ENCODE results near the gene DHRSX. TPM values are rescaled to one million over a fixed set of nuclear protein-coding genes. Genes with fewer than 3 reads are reported as not detected.

DHRSX gene
- total RNA-seq, 1 donor from 2014 or later = 31.8 TPM

DNA sequence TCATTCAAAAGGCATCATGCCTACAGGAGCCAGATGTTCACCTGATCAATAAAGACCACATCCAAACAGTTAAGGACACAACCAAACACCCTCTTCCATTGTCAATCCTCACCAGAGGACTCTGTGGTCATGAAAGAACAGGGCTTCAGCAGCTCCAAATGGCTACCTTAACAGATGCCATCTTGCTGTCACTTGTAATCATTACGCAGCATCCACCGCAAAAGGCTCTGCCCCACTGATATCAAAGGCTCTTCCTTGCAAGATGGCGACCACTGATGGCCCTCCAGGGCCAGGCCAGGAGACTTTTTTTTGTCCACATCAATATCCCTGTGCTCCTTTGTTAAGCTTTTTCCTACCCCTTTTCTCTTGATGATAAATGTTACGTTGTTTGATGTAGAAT, 157.4 kb downstream of the DHRSX start:
- H3K36me3 Mint-ChIP-seq = peaks cover 56% of the 10 kb centered on the region
- H3K9me3 Mint-ChIP-seq = peaks cover 34% of the 10 kb centered on the region
- Histone ChIP-seq H3K79me2 (ENCODE audit: low read depth) (peaks cover 5% of the 10 kb centered on the region), H3K27ac (no peak overlapping the region), H2AFZ (replicated peaks) (no peak overlapping the region), H3K9me3 (ENCODE audit: low read depth) (no peaks in the 10 kb centered on the region), H3K36me3 (no peaks in the 10 kb centered on the region), H4K20me1 (ENCODE audit: low read depth) (peaks cover 11% of the 10 kb centered on the region), H3K4me2 (no peak overlapping the region), H3K27me3 (no peaks in the 10 kb centered on the region), H3K9ac (no peak overlapping the region), H3K4me1 (peaks cover 7% of the 10 kb centered on the region), H3K4me3 (no peak overlapping the region), H3F3A (ENCODE audit: low read depth) (peaks cover 10% of the 10 kb centered on the region)
- no peak overlapping the region for H3K4me3 Mint-ChIP-seq
- no peak for TF ChIP-seq EZH2phosphoT487 (IDR thresholded peaks at IDR 0.05)
- TF ChIP-seq EZH2 (IDR thresholded peaks at IDR 0.05) = no peak
- no peak for TF ChIP-seq CTCF (IDR thresholded peaks at IDR 0.05)
- no peak overlapping the region for H3K27ac Mint-ChIP-seq
- H3K4me1 Mint-ChIP-seq = peaks cover 16% of the 10 kb centered on the region
- no peak for DNase-seq (ENCODE audit: low spot score)
- peaks cover 2% of the 10 kb centered on the region for H3K27me3 Mint-ChIP-seq (ENCODE audit: insufficient read depth, low read depth)

- H3K4me3 ChIP-seq = no peak overlapping the region
- DNase-seq (ENCODE audit: low spot score) = no peak
- no peak overlapping the region for H3K27ac Mint-ChIP-seq
- H3F3A ChIP-seq (ENCODE audit: low read depth) = peaks cover 4% of the 10 kb centered on the region
- no peak overlapping the region for H3K27ac ChIP-seq
- peaks cover 35% of the 10 kb centered on the region for H3K9me3 Mint-ChIP-seq
- no peak overlapping the region for H3K4me3 Mint-ChIP-seq
- H4K20me1 ChIP-seq (ENCODE audit: low read depth) = peaks cover 6% of the 10 kb centered on the region
- H3K79me2 ChIP-seq (ENCODE audit: low read depth) = peaks cover 4% of the 10 kb centered on the region
- H3K4me1 ChIP-seq = peaks cover 4% of the 10 kb centered on the region
- peaks cover 10% of the 10 kb centered on the region for H3K4me1 Mint-ChIP-seq
- no peak overlapping the region for H3K4me2 ChIP-seq
- H3K27me3 ChIP-seq = no peaks in the 10 kb centered on the region
- H3K9me3 ChIP-seq (ENCODE audit: low read depth) = no peaks in the 10 kb centered on the region
- H3K9ac ChIP-seq = no peak overlapping the region
- peaks cover 56% of the 10 kb centered on the region for H3K36me3 Mint-ChIP-seq
- H2AFZ ChIP-seq (replicated peaks) = no peak overlapping the region
- H3K27me3 Mint-ChIP-seq (ENCODE audit: insufficient read depth, low read depth) = no peaks in the 10 kb centered on the region
- H3K36me3 ChIP-seq = no peaks in the 10 kb centered on the region
- TF ChIP-seq CTCF (IDR thresholded peaks at IDR 0.05) (no peak), EZH2 (IDR thresholded peaks at IDR 0.05) (no peak), EZH2phosphoT487 (IDR thresholded peaks at IDR 0.05) (no peak)
Measured at GRCh38 chrX:2342874-2343273, 157.9 kb downstream of the DHRSX start.

- no peak overlapping the region for H3K4me2 ChIP-seq
- no peak overlapping the region for H3K27ac Mint-ChIP-seq
Measured at GRCh38 chrX:2342281-2342688, 158.5 kb downstream of the DHRSX start.

More at GRCh38 chrX:2342281-2342688, 158.5 kb downstream of the DHRSX start:
- H3K9ac ChIP-seq = no peak overlapping the region
- no peak overlapping the region for H3K4me3 ChIP-seq
- H4K20me1 ChIP-seq (ENCODE audit: low read depth) = no peaks in the 10 kb centered on the region
- H3K27ac ChIP-seq = no peak overlapping the region
- no peak overlapping the region for H2AFZ ChIP-seq (replicated peaks)
- no peaks in the 10 kb centered on the region for H3K27me3 ChIP-seq
- H3K4me1 ChIP-seq = no peaks in the 10 kb centered on the region
- DNase-seq (ENCODE audit: low spot score) = no peak
- Mint-ChIP-seq H3K27me3 (ENCODE audit: insufficient read depth, low read depth) (no peaks in the 10 kb centered on the region), H3K4me3 (no peak overlapping the region), H3K36me3 (peaks cover 62% of the 10 kb centered on the region), H3K4me1 (peaks cover 8% of the 10 kb centered on the region), H3K9me3 (peaks cover 41% of the 10 kb centered on the region)
- H3K79me2 ChIP-seq (ENCODE audit: low read depth) = no peaks in the 10 kb centered on the region
- TF ChIP-seq CTCF (IDR thresholded peaks at IDR 0.05) (no peak), EZH2phosphoT487 (IDR thresholded peaks at IDR 0.05) (no peak), EZH2 (IDR thresholded peaks at IDR 0.05) (no peak)
- H3K36me3 ChIP-seq = no peaks in the 10 kb centered on the region
- H3K9me3 ChIP-seq (ENCODE audit: low read depth) = no peaks in the 10 kb centered on the region
- H3F3A ChIP-seq (ENCODE audit: low read depth) = no peaks in the 10 kb centered on the region

All from neural progenitor cell (in vitro differentiated cells).